HEK293T (cell line): ENCODE results near the gene STARD13.

Experiments used
- ARNT ChIP-seq: fragments of 450-650 bp; IDR thresholded peaks from 2 replicates; pipeline ENCODE4 v1.6.1; 2017; ENCODE audit warnings: mild to moderate bottlenecking
- BHLHE40 ChIP-seq: fragments of 450-650 bp; IDR thresholded peaks from 2 replicates; pipeline ENCODE4 v1.6.1; 2016; ENCODE audit warnings: mild to moderate bottlenecking, moderate library complexity, borderline replicate concordance
- FOXK2 ChIP-seq: fragments of 450-650 bp; IDR thresholded peaks from 2 replicates; pipeline ENCODE4 v1.6.1; 2016; ENCODE audit warnings: mild to moderate bottlenecking
- FOXM1 ChIP-seq: fragments of 450-650 bp; IDR thresholded peaks from 2 replicates; pipeline ENCODE4 v1.6.1; 2017; ENCODE audit warnings: mild to moderate bottlenecking, borderline replicate concordance
- HDGF ChIP-seq: fragments of 450-650 bp; IDR thresholded peaks from 2 replicates; pipeline ENCODE4 v1.6.1; 2017; ENCODE audit warnings: antibody characterized with exemption, borderline replicate concordance
- L3MBTL2 ChIP-seq: fragments of 450-650 bp; conservative IDR thresholded peaks from 2 replicates; pipeline ENCODE4 v1.6.1; 2016; ENCODE audit warnings: mild to moderate bottlenecking
- NFRKB ChIP-seq: fragments of 450-650 bp; IDR thresholded peaks from 2 replicates; pipeline ENCODE4 v1.6.1; 2016; ENCODE audit warnings: mild to moderate bottlenecking, moderate library complexity
- SUZ12 ChIP-seq: fragments of 450-650 bp; IDR thresholded peaks from 2 replicates; pipeline ENCODE4 v1.6.1; 2016; ENCODE audit warnings: mild to moderate bottlenecking
- TARDBP ChIP-seq: fragments of 450-650 bp; IDR thresholded peaks from 2 replicates; pipeline ENCODE4 v1.6.1; 2016
- ZNF384 ChIP-seq: fragments of 450-650 bp; IDR thresholded peaks from 2 replicates; pipeline ENCODE4 v1.6.1; 2016

- TF ChIP-seq SUZ12 (no peak), NFRKB (no peak), FOXM1 (no peak), BHLHE40 (no peak), FOXK2 (no peak), HDGF (no peak), TARDBP (no peak), ARNT (no peak), L3MBTL2 (no peak), ZNF384 (no peak)
Observed at GRCh38 chr13:33191425-33192210, 93.9 kb downstream of the STARD13 start.
